GM18517 (cell line): ENCODE results near the gene ADAMTS14.

Experiments
- ATAC-seq: cut with Tn5 transposase; IDR thresholded peaks from one replicate; pipeline ENCODE4 v1.9.1; 2021; ENCODE audit warnings: mild to moderate bottlenecking, moderate library complexity; ENCODE audit not compliant: unreplicated experiment

Gene ADAMTS14

GRCh38 chr10:70780370-70780760, 108.1 kb downstream of the ADAMTS14 start:
- no peak for ATAC-seq

DNA sequence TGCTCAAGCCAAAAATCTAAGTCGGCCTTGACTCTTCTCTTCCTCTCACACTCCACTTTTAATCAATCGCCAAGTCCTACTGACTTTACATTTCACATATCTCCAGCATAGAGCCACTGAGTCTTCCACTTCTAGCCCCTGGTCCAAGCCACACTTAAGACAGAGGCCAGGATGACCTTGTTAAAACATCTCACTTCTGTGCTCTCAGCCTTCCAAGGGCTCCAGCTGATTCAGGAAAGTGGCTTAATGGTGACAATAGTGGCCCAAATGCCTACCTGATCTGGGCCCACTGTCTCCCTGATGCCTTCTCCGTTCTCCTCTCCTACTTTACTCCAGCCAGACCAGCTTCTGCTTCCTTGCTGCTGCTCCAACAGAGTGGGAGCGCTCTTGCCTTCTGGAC, 108.5 kb downstream of the ADAMTS14 start:
- no peak for ATAC-seq

GRCh38 chr10:70781461-70782051, 109.2 kb downstream of the ADAMTS14 start:
- no peak for ATAC-seq

- ATAC-seq, result no peak
Measured at GRCh38 chr10:70782086-70782745, 109.9 kb downstream of the ADAMTS14 start.

- ATAC-seq, result no peak
Measured at GRCh38 chr10:70782746-70783680, 110.7 kb downstream of the ADAMTS14 start.

GRCh38 chr10:70784016-70784415, 111.7 kb downstream of the ADAMTS14 start:
- no peak for ATAC-seq

DNA sequence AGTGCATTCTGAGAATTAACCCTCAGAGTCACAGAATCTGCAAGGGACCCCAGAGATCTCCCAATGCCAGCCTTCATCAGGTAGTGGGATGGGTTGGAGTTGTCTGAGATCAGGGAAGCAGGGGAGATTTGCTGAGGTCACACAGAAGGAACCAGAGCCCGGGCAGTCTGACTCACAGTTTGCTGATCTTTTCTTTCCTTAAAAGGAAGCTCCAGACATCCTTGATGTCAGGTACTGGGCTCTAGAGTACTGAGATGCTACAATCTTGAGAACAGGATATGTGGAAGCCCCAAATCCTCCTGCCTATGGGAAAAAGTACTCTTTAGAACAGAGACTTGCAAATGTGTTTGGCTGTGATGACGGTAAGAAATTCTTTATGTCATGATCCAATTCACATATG, 112.2 kb downstream of the ADAMTS14 start:
- ATAC-seq, result no peak

DNA sequence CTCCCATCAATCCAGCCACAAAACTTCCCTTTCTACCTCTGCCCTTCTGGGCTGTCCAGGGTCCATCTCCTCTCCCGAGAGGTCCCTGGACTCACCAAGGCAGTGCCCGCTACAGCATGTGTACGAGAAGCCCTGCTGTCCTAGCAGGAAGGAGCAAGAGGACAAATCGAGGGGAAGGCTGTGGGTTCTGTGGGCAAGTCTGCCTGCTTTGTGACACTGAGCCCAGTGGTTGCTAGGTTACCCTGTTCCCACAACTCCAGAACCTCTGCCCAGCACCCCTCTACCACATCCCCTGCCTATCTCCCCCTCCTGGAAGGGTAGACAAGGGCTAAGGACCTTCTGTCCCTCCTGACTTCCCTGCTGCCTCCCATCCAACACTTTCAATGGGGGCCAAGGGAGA, 112.9 kb downstream of the ADAMTS14 start, which contains the start of gene TBATA:
Gene TBATA (minus strand): TSS at position 188 of the 400 bp plus-strand sequence. CDS start 1,998 bp downstream, outside the sequence.
- no peak for ATAC-seq

- ATAC-seq, result no peak
Measured at GRCh38 chr10:70786799-70787415, 114.6 kb downstream of the ADAMTS14 start.

- ATAC-seq, result no peak
Measured at GRCh38 chr10:70791386-70792039, 119.2 kb downstream of the ADAMTS14 start.

- ATAC-seq, result no peak
Measured at GRCh38 chr10:70795613-70796012, 123.3 kb downstream of the ADAMTS14 start.

DNA sequence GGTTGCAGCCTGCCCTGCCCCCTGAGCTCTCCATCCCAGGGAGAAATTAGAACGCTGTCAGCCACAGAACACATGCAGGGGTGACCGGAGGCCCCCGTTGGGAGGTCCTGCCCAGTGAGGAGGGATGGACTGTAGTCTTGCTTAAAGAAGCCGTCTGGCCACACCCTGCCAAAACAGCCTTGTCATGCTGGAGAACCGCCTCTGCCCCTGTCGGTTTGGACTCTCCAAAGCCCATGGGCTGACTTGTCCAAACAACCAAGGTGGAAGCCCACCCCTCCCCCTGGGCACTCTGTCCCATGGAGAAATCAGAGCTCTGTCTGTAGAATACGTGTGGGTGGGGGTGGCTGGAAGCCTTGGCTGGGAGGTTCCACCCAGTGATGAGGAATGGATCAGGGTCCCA, 125.5 kb downstream of the ADAMTS14 start:
- no peak for ATAC-seq

DNA sequence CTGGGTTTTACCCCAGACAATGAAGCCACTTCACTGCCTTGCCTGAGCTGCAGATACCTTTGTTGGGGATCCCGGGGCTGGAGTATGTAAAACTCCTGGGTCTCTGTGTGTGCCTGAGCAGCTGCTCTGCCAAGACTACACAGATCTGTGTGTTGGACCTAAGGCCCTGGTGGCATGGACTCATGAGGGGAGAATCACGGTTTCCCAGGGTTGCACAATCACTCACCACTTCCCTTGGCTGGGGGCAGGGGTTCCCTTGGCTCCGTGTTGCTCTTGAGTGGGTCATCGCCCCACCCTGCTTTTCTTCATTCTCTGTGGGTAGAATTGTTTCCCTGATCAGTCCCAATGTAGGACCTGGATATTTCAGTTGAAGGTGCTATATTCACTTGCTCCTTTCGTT, 126.8 kb downstream of the ADAMTS14 start:
- ATAC-seq, result no peak

DNA sequence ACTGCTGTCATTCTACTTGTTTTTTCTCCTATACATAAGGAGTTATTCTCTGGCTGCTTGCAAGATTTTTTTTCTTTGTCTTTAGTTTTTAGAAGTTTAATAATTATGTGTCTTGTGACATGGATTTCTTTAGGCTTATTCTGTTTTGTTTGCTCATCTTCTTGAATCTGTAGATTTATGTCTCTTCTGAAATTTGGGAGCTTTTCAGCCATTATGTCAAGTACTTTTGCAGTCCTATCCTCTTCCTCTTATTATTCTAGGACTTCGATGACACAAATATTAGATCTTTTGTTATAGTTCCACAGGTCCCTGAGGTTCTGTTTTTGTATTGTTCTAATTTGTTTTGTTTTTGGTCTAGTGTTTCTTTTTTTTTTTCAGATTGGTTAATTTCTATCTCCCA, 129.5 kb downstream of the ADAMTS14 start:
- no peak for ATAC-seq

DNA sequence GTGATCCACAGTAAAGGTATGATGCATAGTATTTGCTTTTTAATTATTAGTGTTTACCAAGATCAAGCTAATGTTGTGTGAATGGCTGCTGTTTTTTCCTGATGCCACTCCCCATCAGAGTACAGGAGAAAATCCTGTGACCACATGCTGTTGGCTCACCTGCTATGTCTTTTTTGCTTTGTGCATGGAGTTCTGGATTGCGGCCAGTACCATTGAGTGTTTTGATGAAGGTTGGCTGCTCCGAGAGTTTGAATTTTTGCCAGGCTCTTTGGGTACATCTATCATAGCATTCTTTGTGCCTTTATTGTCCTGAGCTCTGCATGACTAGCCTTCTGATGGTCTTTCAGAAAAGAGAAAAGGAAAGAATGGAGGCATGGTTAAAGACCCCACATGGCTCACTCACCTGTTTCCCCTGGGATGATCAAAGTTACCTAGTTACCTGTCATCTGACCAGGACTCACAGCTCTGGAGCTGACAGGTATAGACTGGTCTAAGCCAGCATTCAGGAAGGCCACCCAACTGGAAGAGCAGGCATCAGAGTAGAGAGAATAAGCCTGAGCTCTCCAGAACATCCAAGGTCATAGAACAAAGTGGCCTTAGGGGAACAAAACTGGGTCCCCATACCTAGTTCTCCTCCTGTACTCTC, 131.6 kb downstream of the ADAMTS14 start:
- ATAC-seq, result no peak

DNA sequence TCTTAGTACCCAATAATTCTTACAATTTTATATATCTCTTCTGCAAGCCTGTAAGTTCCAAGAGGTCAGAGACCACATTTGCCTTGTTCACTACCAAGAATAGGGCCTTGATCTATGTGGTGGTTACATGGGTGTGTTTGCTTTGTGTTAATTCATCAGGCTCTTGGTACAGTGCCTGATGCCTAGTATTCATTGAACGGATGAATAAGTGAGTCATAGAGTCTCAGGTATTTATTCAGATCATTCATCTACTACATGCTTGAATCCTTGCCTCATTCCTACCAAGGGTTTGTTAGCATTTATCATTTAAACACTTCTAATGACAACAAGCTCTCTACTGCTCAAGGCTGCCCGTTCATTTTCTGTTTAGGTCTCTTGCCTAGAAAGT, 132.1 kb downstream of the ADAMTS14 start:
- no peak for ATAC-seq

DNA sequence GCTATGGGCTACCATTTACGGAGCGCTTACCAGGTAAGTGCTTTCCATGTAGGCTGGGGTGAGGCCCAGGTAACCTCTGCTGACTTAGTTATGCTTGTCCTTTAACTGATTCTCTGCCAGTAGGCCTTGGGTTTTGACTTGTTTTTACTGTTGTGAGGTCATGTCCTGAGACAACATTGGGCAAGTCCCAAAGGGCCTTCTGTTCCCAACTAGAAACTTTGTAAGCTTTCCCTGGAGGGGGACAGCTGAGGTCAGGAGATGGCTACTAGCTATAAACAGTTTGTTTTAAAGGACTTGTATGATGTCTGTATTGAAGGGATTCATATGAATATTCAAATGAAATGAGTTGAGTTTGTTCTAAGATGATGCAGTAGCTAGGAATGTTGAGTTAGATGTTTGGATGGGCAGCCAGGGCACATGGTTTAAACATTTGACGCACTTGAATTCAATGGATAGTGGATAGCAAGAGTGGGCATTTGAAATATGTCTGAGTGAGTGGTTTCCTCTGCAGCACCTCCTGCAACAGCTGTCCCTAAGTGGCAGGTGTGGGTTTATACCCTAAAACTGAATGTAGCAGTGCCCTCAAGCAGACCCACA, 133.4 kb downstream of the ADAMTS14 start:
- no peak for ATAC-seq

GRCh38 chr10:70806841-70807240, 134.5 kb downstream of the ADAMTS14 start:
- ATAC-seq, result no peak

DNA sequence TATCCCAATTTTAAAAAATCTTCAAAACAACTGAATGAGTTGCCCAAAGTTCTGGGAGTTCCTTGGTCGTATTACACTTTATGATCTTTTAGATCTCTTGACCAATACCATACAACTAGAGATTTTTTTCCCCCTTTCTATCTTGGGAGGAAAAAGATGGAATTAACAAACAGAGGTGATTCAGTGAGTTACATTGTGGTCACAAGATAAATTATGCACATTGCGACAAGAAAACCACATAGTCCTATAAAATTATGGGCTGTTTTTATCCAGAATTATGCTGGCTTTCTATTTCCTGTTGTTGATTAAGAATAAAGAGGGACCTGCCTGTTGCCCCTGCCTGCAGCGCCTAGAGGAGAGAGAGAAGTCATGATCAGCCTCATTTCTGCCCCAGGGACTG, 135.2 kb downstream of the ADAMTS14 start:
- no peak for ATAC-seq
